HUDEP-2 (cell line): ENCODE data around the gene C1orf21.
A peak's percentile ranks its signal among the peaks of the same experiment; 100 is the strongest.

Experiments
- DNase-seq, 76 experiments: peaks; one replicate each; lab custom pipeline; 2025; ENCODE audit not compliant: unreplicated experiment in 76 of 76; lab: John Stamatoyannopoulos, UW

Gene C1orf21

GRCh38 chr1:184385865-184386311 is 941 bp upstream of the C1orf21 start:
- no peak for DNase-seq

- DNase-seq = no peak
Measured at GRCh38 chr1:184387069-184387475, 243 bp downstream of the C1orf21 start.

GRCh38 chr1:184387476-184388318 is 868 bp downstream of the C1orf21 start:
- peak in 1 of 76 experiments; percentile 1 for DNase-seq

GRCh38 chr1:184388319-184388889 is 1.6 kb downstream of the C1orf21 start:
- no peak for DNase-seq

GRCh38 chr1:184388971-184389370 is 2.1 kb downstream of the C1orf21 start:
- no peak for DNase-seq

GRCh38 chr1:184389446-184389845 is 2.6 kb downstream of the C1orf21 start:
- DNase-seq = no peak

GRCh38 chr1:184390889-184391288 is 4.1 kb downstream of the C1orf21 start:
- DNase-seq = no peak

GRCh38 chr1:184392067-184392466 is 5.2 kb downstream of the C1orf21 start:
- no peak for DNase-seq

- no peak for DNase-seq
Measured at GRCh38 chr1:184392779-184393522, 6.1 kb downstream of the C1orf21 start.

- no peak for DNase-seq
Measured at GRCh38 chr1:184393962-184394361, 7.1 kb downstream of the C1orf21 start.

- DNase-seq = no peak
Measured at GRCh38 chr1:184395370-184395769, 8.5 kb downstream of the C1orf21 start.

GRCh38 chr1:184395937-184396480 is 9.2 kb downstream of the C1orf21 start:
- no peak for DNase-seq

- DNase-seq = no peak
Measured at GRCh38 chr1:184399192-184399847, 12.5 kb downstream of the C1orf21 start.

GRCh38 chr1:184403961-184404726 is 17.3 kb downstream of the C1orf21 start:
- no peak for DNase-seq

- DNase-seq = no peak
Measured at GRCh38 chr1:184404727-184405027, 17.8 kb downstream of the C1orf21 start.

GRCh38 chr1:184405094-184405800 is 18.4 kb downstream of the C1orf21 start:
- DNase-seq = no peak

GRCh38 chr1:184405801-184406142 is 18.9 kb downstream of the C1orf21 start:
- no peak for DNase-seq

- DNase-seq = no peak
Measured at GRCh38 chr1:184406479-184406878, 19.6 kb downstream of the C1orf21 start.

- no peak for DNase-seq
Measured at GRCh38 chr1:184407816-184408510, 21.1 kb downstream of the C1orf21 start.
